ENCODE results near the gene FLNC. TPM values are rescaled to one million over a fixed set of nuclear protein-coding genes. Genes with fewer than 3 reads are reported as not detected.

Gene FLNC
- total RNA-seq, 2 donors from 2014 or later = 0.02 to 0.07 TPM

DNA sequence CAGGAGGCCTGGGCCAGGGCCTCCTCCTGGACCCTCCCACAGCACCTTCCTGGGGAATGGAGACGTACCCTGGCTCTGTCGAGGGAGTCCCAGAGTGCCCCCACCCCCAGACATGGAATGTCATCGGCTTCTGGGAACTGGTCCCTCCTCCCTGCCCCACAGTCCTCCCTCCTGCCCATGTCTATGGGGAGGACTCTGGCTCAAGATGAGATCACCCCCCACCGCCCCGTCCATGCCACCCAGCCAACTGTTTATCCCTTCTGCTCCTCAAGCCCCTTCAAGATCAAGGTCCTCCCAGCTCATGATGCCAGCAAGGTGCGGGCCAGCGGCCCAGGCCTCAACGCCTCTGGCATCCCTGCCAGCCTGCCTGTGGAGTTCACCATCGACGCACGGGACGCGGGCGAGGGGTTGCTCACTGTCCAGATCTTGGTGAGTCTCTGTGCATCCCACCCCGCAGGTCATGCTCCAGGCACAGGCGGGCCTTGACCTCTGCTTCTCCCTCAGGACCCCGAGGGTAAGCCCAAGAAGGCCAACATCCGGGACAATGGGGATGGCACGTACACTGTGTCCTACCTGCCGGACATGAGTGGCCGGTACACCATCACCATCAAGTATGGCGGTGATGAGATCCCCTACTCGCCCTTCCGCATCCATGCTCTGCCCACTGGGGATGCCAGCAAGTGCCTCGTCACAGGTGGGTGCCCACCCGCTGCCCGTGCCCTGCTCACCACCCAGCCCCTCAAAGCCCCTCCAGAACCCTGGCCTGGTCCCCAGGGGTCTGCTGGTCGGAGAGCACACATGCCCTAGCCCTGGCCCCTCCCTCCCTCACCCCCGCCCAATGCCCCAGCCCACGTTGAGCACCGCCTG is 18.3 kb downstream of the FLNC start:
- H3K9me3 Mint-ChIP-seq = no peaks in the 10 kb centered on the region

DNA sequence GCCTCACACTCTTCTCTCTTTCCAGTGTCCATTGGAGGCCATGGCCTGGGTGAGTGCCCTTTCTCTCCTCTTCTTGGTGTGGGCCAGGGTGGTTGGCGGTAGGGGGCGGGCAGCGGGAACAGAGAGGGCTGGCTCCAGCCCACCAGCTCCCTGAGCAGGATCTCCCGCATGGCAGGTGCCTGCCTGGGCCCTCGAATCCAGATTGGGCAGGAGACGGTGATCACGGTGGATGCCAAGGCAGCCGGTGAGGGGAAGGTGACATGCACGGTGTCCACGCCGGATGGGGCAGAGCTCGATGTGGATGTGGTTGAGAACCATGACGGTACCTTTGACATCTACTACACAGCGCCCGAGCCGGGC is 18.9 kb downstream of the FLNC start:
- Mint-ChIP-seq H3K9me3 (no peaks in the 10 kb centered on the region), H3K4me3 (no peak overlapping the region), H3K4me1 (ENCODE audit: low read depth) (no peaks in the 10 kb centered on the region), H3K36me3 (ENCODE audit: insufficient read depth in 2 of 2) (no peaks in the 10 kb centered on the region), H3K27me3 (ENCODE audit: low read depth) (no peaks in the 10 kb centered on the region), H3K27ac (no peak overlapping the region)
- no peak for DNase-seq
- ATAC-seq (replicated peaks in 1 of 2) = no peak

More for the DNA sequence above, 18.3 kb downstream of the FLNC start:
- ATAC-seq (replicated peaks in 1 of 2) (no peak), DNase-seq (no peak)
- no peaks in the 10 kb centered on the region for H3K4me1 Mint-ChIP-seq (ENCODE audit: low read depth)
- H3K27ac Mint-ChIP-seq = no peak overlapping the region
- H3K27me3 Mint-ChIP-seq (ENCODE audit: low read depth) = no peaks in the 10 kb centered on the region
- H3K4me3 Mint-ChIP-seq = no peak overlapping the region
- H3K36me3 Mint-ChIP-seq (ENCODE audit: insufficient read depth in 2 of 2) = no peaks in the 10 kb centered on the region

DNA sequence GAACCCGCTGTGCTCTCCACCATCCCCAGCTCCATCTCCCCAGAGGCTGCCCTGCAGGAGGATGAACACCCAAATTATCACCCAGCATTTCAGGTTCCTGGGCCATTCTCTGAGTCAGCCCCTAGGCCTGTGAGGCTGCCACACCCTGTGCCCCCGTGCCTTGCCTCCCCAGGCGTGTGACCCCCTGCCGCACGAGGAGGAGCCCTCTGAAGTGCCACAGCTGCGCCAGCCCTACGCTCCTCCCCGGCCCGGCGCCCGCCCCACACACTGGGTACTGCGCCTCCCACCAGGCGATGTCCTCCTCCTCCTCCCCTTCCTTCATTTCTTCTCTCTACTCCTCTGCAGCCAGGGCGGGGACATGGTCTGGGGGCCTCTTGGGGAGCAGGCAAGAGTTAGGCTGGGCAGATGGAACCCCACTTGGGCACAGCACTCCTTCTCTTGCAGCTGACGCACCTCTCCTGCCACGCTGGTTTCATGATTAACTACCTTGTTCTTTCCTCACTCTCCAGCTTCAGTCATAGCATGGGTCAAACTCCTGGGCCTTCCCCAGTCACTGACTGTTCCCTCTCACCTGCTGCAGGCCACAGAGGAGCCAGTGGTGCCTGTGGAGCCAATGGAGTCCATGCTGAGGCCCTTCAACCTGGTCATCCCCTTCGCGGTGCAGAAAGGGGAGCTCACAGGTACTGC is 19.7 kb downstream of the FLNC start:
- ATAC-seq (replicated peaks in 1 of 2) (no peak), DNase-seq (no peak)
- H3K27me3 Mint-ChIP-seq (ENCODE audit: low read depth) = no peaks in the 10 kb centered on the region
- H3K4me3 Mint-ChIP-seq = no peak overlapping the region
- H3K36me3 Mint-ChIP-seq (ENCODE audit: insufficient read depth in 2 of 2) = no peaks in the 10 kb centered on the region
- H3K4me1 Mint-ChIP-seq (ENCODE audit: low read depth) = no peaks in the 10 kb centered on the region
- no peak overlapping the region for H3K27ac Mint-ChIP-seq
- H3K9me3 Mint-ChIP-seq = no peaks in the 10 kb centered on the region

- no peaks in the 10 kb centered on the region for H3K4me1 Mint-ChIP-seq (ENCODE audit: low read depth)
- H3K9me3 Mint-ChIP-seq = no peaks in the 10 kb centered on the region
- no peak overlapping the region for H3K27ac Mint-ChIP-seq
- no peak overlapping the region for H3K4me3 Mint-ChIP-seq
- no peak for DNase-seq
- ATAC-seq (replicated peaks in 1 of 2) = no peak
- no peaks in the 10 kb centered on the region for H3K36me3 Mint-ChIP-seq (ENCODE audit: insufficient read depth in 2 of 2)
- H3K27me3 Mint-ChIP-seq (ENCODE audit: low read depth) = no peaks in the 10 kb centered on the region
Measured at GRCh38 chr7:128852537-128853254, 22.5 kb downstream of the FLNC start.

DNA sequence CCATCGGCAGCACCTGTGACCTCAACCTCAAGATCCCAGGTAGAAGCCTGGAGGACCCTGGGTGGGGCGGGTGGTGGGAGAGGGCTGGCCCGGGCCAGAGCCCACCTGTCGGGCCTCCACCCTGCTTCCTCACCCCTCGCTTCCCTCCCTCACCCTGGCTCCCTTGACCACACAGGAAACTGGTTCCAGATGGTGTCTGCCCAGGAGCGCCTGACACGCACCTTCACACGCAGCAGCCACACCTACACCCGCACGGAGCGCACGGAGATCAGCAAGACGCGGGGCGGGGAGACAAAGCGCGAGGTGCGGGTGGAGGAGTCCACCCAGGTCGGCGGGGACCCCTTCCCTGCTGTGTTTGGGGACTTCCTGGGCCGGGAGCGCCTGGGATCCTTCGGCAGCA is 23.6 kb downstream of the FLNC start:
- H3K27ac Mint-ChIP-seq = no peak overlapping the region
- no peaks in the 10 kb centered on the region for H3K9me3 Mint-ChIP-seq
- no peak overlapping the region for H3K4me3 Mint-ChIP-seq
- no peaks in the 10 kb centered on the region for H3K4me1 Mint-ChIP-seq (ENCODE audit: low read depth)
- no peaks in the 10 kb centered on the region for H3K27me3 Mint-ChIP-seq (ENCODE audit: low read depth)
- no peak for ATAC-seq (replicated peaks in 1 of 2)
- H3K36me3 Mint-ChIP-seq (ENCODE audit: insufficient read depth in 2 of 2) = no peaks in the 10 kb centered on the region
- no peak for DNase-seq

DNA sequence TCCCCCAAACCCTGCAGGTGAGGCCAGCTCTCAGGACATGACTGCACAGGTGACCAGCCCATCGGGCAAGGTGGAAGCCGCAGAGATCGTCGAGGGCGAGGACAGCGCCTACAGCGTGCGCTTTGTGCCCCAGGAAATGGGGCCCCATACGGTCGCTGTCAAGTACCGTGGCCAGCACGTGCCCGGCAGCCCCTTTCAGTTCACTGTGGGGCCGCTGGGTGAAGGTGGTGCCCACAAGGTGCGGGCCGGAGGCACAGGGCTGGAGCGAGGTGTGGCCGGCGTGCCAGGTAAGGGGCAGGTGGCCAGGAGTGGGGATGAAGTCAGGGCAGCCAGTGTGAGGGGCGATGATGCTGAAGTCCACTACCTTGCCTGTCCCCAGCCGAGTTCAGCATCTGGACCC is 24.2 kb downstream of the FLNC start:
- no peaks in the 10 kb centered on the region for H3K27me3 Mint-ChIP-seq (ENCODE audit: low read depth)
- DNase-seq = no peak
- H3K27ac Mint-ChIP-seq = no peak overlapping the region
- no peaks in the 10 kb centered on the region for H3K36me3 Mint-ChIP-seq (ENCODE audit: insufficient read depth in 2 of 2)
- H3K4me3 Mint-ChIP-seq = no peak overlapping the region
- H3K4me1 Mint-ChIP-seq (ENCODE audit: low read depth) = no peaks in the 10 kb centered on the region
- no peaks in the 10 kb centered on the region for H3K9me3 Mint-ChIP-seq
- ATAC-seq (replicated peaks in 1 of 2) = no peak

GRCh38 chr7:128855559-128855958 is 25.4 kb downstream of the FLNC start:
- DNase-seq = no peak
- no peak for ATAC-seq (replicated peaks in 1 of 2)
- no peak overlapping the region for H3K27ac Mint-ChIP-seq
- no peaks in the 10 kb centered on the region for H3K36me3 Mint-ChIP-seq (ENCODE audit: insufficient read depth in 2 of 2)
- no peaks in the 10 kb centered on the region for H3K4me1 Mint-ChIP-seq (ENCODE audit: low read depth)
- H3K4me3 Mint-ChIP-seq = no peak overlapping the region
- no peaks in the 10 kb centered on the region for H3K9me3 Mint-ChIP-seq
- no peaks in the 10 kb centered on the region for H3K27me3 Mint-ChIP-seq (ENCODE audit: low read depth)

- Mint-ChIP-seq H3K4me3 (no peak overlapping the region), H3K4me1 (ENCODE audit: low read depth) (no peaks in the 10 kb centered on the region), H3K27me3 (ENCODE audit: low read depth) (no peaks in the 10 kb centered on the region), H3K27ac (no peak overlapping the region), H3K9me3 (no peaks in the 10 kb centered on the region), H3K36me3 (ENCODE audit: insufficient read depth in 2 of 2) (no peaks in the 10 kb centered on the region)
- DNase-seq (no peak), ATAC-seq (replicated peaks in 1 of 2) (no peak)
Measured at GRCh38 chr7:128856001-128856718, 26.0 kb downstream of the FLNC start.

- Mint-ChIP-seq H3K9me3 (no peaks in the 10 kb centered on the region), H3K27ac (no peak overlapping the region), H3K36me3 (ENCODE audit: insufficient read depth in 2 of 2) (peaks cover 2% of the 10 kb centered on the region in 2 donors), H3K4me3 (no peak overlapping the region), H3K27me3 (ENCODE audit: low read depth) (no peaks in the 10 kb centered on the region), H3K4me1 (ENCODE audit: low read depth) (peaks cover 11% of the 10 kb centered on the region)
- no peak for DNase-seq
- ATAC-seq (replicated peaks in 1 of 2) = no peak
Measured at GRCh38 chr7:128858380-128859231, 28.4 kb downstream of the FLNC start.

- Mint-ChIP-seq H3K4me3 (no peak overlapping the region), H3K27me3 (ENCODE audit: low read depth) (no peaks in the 10 kb centered on the region), H3K36me3 (ENCODE audit: insufficient read depth in 2 of 2) (peaks cover 2% of the 10 kb centered on the region in 2 donors), H3K27ac (no peak overlapping the region), H3K9me3 (no peaks in the 10 kb centered on the region), H3K4me1 (ENCODE audit: low read depth) (peaks cover 18% of the 10 kb centered on the region)
- DNase-seq (no peak), ATAC-seq (replicated peaks in 1 of 2) (no peak)
Measured at GRCh38 chr7:128859232-128860157, 29.3 kb downstream of the FLNC start.

- H3K27ac Mint-ChIP-seq = no peak overlapping the region
- ATAC-seq (replicated peaks in 1 of 2) (no peak), DNase-seq (no peak)
- no peaks in the 10 kb centered on the region for H3K27me3 Mint-ChIP-seq (ENCODE audit: low read depth)
- H3K4me1 Mint-ChIP-seq (ENCODE audit: low read depth) = peaks cover 28% of the 10 kb centered on the region
- no peak overlapping the region for H3K4me3 Mint-ChIP-seq
- H3K9me3 Mint-ChIP-seq = no peaks in the 10 kb centered on the region
- H3K36me3 Mint-ChIP-seq (ENCODE audit: insufficient read depth in 2 of 2) = peaks cover 2% of the 10 kb centered on the region in 2 donors
Measured at GRCh38 chr7:128860158-128861073, 30.2 kb downstream of the FLNC start.
